Brain microvascular endothelial cell (primary cell): ENCODE data around the gene STXBP1.
A peak's percentile ranks its signal among the peaks of the same experiment; 100 is the strongest.

Experiments used
- DNase-seq: peaks from one replicate; pipeline ENCODE4 v3.0.0-alpha.2; 2020
- H3K27ac ChIP-seq: fragments of 250-450 bp; sonication (Bioruptor Pico); 2 replicates; pipeline ENCODE4 v1.5.1; 2020; ENCODE audit warnings: mild to moderate bottlenecking, moderate library complexity
- H3K27me3 ChIP-seq: fragments of 250-450 bp; sonication (Bioruptor Pico); replicated peaks from 2 replicates; pipeline ENCODE4 v1.5.1; 2020; ENCODE audit warnings: mild to moderate bottlenecking
- H3K36me3 ChIP-seq: fragments of 250-450 bp; sonication (Bioruptor Pico); replicated peaks from 2 replicates; pipeline ENCODE4 v1.5.1; 2020; ENCODE audit warnings: mild to moderate bottlenecking
- H3K4me3 ChIP-seq: 2 replicates; pipeline ENCODE4 v1.5.1; 2011; ENCODE audit warnings: low read depth, mild to moderate bottlenecking, control low read depth, low read length, moderate library complexity
- CTCF ChIP-seq: IDR thresholded peaks from 2 replicates; pipeline ENCODE4 v1.5.1; 2011; ENCODE audit warnings: low read depth, mild to moderate bottlenecking, moderate library complexity, low read length, control low read depth, inconsistent platforms; ENCODE audit errors: missing control alignments
- in situ Hi-C: cut with HindIII; loops from 2 replicates; pipeline ENCODE4 v1.10.0; 2017; ENCODE audit warnings: low sequenced_read_pairs, low pct_ligation_motif_present

The STXBP1 gene

GRCh38 chr9:127712371-127712770, 100.3 kb downstream of the STXBP1 start:
- Histone ChIP-seq H3K36me3 (no peaks in the 10 kb centered on the region), H3K27me3 (no peaks in the 10 kb centered on the region), H3K4me3 (no peak overlapping the region), H3K27ac (no peak overlapping the region)
- TF ChIP-seq CTCF, result no peak
- in situ Hi-C loops, result no loop called here
- no peak for DNase-seq

DNA sequence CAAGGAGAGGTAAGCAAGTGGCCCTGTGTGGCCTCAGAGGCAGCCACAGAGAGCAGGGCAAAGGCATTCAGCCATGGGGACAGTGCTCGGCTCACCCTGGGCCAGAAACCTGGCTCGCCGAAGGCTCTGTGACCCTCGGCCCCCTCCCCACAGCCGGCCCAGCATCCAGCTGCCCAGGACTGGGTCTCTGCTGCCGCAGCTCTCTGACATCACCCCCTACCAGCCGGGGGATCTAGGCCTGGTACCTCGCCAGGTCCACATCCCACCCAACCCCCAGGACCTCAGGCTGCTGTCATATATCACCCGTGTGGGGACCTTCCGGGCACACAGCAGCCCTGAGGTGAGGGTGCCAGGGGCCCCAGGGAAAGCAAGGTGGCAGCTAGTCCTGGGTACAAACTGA, 100.8 kb downstream of the STXBP1 start:
- in situ Hi-C loops, result no loop called here
- H3K27ac ChIP-seq, result no peak overlapping the region
- TF ChIP-seq CTCF, result no peak
- no peak overlapping the region for H3K4me3 ChIP-seq
- H3K36me3 ChIP-seq, result no peaks in the 10 kb centered on the region
- DNase-seq, result no peak
- no peaks in the 10 kb centered on the region for H3K27me3 ChIP-seq

DNA sequence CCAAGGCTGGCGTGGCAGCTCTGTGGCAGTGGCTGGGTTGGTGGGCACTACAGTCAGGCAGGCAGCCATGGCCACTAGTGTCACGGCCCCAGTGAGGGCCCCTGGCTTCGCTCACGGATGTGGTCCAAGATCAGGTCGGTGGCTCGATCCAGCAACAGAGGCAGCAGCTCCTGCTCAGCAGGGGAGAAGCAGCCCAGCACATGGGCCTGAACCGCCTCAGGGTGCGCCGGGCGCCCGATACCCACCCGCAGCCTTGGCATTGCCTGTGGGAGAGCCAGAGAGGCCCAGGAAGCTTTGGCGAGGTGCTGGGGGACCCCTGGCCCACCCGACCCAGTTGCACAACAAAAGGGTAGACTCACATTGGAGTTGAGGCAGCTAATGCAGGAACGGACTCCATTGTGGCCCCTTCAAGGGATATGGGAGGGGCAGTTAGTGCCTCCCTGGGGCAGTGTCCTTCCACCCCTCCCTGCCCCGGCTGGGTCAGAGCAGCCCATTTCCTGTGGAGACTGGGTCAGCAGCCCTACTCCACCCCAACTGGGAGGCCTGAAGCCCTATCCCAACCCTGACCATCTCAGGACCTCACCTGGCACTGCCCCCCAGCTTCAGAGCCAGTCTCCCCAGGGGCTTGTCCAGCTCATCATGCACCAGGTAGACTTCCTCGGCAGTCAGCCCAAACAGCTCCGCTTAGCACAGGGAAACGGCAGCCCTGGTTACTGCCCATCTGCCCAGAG, 102.1 kb downstream of the STXBP1 start:
- no peak for DNase-seq
- Histone ChIP-seq H3K27me3 (no peaks in the 10 kb centered on the region), H3K4me3 (peak overlapping the region; percentile 81), H3K36me3 (no peaks in the 10 kb centered on the region), H3K27ac (no peak overlapping the region)
- no peak for TF ChIP-seq CTCF
- in situ Hi-C loops, result no loop called here

DNA sequence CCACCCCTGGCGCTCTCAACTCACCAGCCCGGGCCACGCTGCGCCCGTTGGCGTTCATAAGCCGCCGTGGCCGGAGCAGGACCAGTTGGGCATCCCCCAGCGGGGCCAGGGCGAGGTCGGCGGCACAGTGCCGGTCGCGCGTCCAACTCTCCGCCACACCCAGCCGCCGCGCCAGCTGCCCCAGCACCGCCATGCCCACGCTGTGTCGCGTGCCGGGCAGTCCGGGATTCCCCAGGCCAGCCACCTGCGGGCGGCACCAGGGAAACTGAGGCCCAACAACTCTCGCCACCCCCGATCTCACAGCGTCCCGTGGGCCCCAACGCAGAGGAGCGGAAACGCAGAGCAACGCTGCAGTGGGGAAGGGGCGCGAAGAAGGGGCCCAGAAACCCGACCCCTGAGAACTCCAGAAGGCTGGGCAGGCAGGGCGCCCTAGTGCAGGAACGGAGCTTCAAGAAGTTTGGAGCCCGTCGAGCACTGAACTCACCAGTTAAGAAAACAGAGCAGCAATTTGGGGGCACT, 102.9 kb downstream of the STXBP1 start:
- in situ Hi-C loops, result no loop called here
- H3K36me3 ChIP-seq, result no peaks in the 10 kb centered on the region
- no peak for TF ChIP-seq CTCF
- H3K27ac ChIP-seq, result peak overlapping the region; percentile 51
- DNase-seq, result no peak
- no peaks in the 10 kb centered on the region for H3K27me3 ChIP-seq
- peak overlapping the region; percentile 81 for H3K4me3 ChIP-seq

DNA sequence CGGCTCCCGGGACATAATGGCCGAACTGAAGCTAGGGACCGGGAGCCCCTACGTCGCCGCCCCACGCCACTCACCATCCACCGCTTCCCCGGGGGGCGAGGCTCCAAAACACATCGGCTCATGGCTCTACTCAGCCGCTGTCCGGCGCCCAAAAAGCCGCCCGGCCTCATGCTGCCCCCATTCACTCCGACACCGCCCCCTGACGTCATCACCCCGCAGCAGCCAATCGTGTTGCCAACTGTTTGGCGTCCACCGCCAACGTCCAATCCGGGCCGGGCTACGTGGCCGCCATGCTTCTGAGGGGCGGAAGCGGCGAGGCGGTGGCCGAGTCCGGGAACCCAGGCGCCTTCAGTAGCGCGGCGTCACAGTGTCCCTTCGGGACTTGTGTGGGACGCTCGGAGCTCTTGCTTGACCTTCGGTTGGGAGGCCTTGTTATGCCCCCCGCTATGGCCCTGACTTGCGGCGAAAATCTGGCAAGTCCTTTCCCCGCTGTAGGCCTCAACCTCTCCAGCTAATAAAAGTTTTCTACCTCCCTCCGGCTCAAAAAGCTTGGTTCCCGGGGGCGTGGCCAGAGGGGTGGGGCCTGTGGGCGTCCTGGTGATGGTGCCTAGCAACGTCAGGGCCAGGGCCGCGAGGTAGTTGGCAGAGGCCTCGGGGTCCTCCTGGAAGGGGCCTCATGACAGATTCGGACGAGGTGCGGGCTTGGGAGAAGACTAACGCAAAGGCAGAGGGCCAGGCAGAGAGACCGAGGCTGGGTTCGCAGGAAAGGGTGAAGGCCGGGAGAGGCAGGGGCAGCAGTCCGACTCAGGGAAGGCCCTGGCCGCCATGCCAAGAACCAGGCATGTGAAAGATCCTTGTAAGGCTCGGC, 103.6 kb downstream of the STXBP1 start, which contains the start of the genes PTRH1 and TTC16:
PTRH1 (minus strand) TSS at position 194 of the 868 bp plus-strand sequence; CDS start at position 170, 24 bp downstream.
TTC16 (plus strand) TSS at position 610 of the 868 bp plus-strand sequence; CDS start at position 677, 67 bp downstream.
- no peaks in the 10 kb centered on the region for H3K27me3 ChIP-seq
- H3K36me3 ChIP-seq, result no peaks in the 10 kb centered on the region
- in situ Hi-C loops, result no loop called here
- peak within 1 kb of the TSS; percentile 51 for H3K27ac ChIP-seq
- DNase-seq, result peak; percentile 90
- no peak for TF ChIP-seq CTCF
- H3K4me3 ChIP-seq, result peak within 1 kb of the TSS; percentile 81
